GM12891 (cell line): ENCODE data around the gene SLC25A26.

ENCODE experiments used
- POLR2A ChIP-seq: IDR thresholded peaks from 2 replicates; pipeline ENCODE4 v1.6.1; 2011; ENCODE audit warnings: low read depth, low read length, control low read depth
- POLR2AphosphoS5 ChIP-seq: IDR thresholded peaks from 2 replicates; pipeline ENCODE4 v1.6.1; 2011; ENCODE audit warnings: low read depth, low read length, control low read depth
- SPI1 ChIP-seq: IDR thresholded peaks from 2 replicates; pipeline ENCODE4 v1.6.1; 2011; ENCODE audit warnings: low read depth, low read length, control low read depth
- TAF1 ChIP-seq: IDR thresholded peaks from 2 replicates; pipeline ENCODE4 v1.6.1; 2011; ENCODE audit warnings: low read depth, low read length, control low read depth

DNA sequence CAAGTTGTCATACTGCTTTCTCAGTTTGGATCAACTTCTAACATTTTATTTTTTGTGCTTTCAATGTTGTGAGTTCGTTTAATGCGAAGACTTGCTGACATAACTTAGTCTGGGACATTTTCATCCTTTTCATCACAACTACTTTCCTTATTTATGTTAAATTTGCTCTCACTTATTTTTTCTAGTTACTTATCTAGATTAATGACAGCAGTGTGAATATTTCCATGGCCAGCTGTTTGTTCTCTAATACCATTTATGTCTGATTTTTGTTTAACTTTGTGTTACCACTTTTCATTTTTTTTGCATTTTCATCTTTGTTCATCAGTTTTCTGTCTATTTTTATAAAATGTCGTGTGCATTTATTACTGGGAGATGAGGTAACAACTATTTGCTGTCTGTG, 6.2 kb downstream of the SLC25A26 start:
- TF ChIP-seq POLR2A: no peak
- no peak for TF ChIP-seq POLR2AphosphoS5
- no peak for TF ChIP-seq SPI1
- TF ChIP-seq TAF1: no peak
